DND-41 (cell line): ENCODE results near the gene SLC25A26.

Source experiments
- ATAC-seq: fragments of 200-7000 bp; cut with Tn5 transposase; 3 replicates; pipeline ENCODE4 v1.9.1; 2021; ENCODE audit warnings: low read depth; ENCODE audit not compliant: insufficient read depth
- DNase-seq: peaks from one replicate; pipeline ENCODE4 v3.0.0-alpha.2; 2020
- H2AFZ ChIP-seq: 2 replicates; pipeline ENCODE4 v1.6.0; 2012; ENCODE audit warnings: low read depth, low read length
- H3K27ac ChIP-seq: 2 replicates; pipeline ENCODE4 v1.5.1; 2012; ENCODE audit warnings: low read length, inconsistent platforms
- H3K27me3 ChIP-seq: fragments of 200-600 bp; sonication (generic); 2 replicates; pipeline ENCODE4 v1.6.0; 2012; ENCODE audit warnings: low read length, mild to moderate bottlenecking, inconsistent platforms; ENCODE audit not compliant: insufficient read depth, poor library complexity
- H3K36me3 ChIP-seq: 2 replicates; pipeline ENCODE4 v1.5.1; 2012; ENCODE audit warnings: low read length, inconsistent platforms; ENCODE audit not compliant: insufficient read depth
- H3K4me1 ChIP-seq: 2 replicates; pipeline ENCODE4 v1.5.1; 2012; ENCODE audit warnings: mild to moderate bottlenecking, low read length; ENCODE audit not compliant: insufficient read depth
- H3K4me2 ChIP-seq: 2 replicates; pipeline ENCODE4 v1.6.0; 2012; ENCODE audit warnings: mild to moderate bottlenecking, moderate library complexity, low read length, inconsistent platforms; ENCODE audit not compliant: insufficient read depth
- H3K4me3 ChIP-seq, 2 experiments: fragments of 200-600 bp in 1 of 2; shearing (Covaris generic) in 1 of 2; 2 replicates each; pipeline ENCODE4 v1.5.1; 2012 to 2016; ENCODE audit warnings: inconsistent platforms in 2 of 2, low read length in 2 of 2, mild to moderate bottlenecking in 2 of 2, low read depth in 1 of 2, moderate library complexity in 1 of 2
- H3K79me2 ChIP-seq: 2 replicates; pipeline ENCODE4 v1.6.0; 2012; ENCODE audit warnings: low read length, inconsistent platforms; ENCODE audit not compliant: insufficient read depth
- H3K9ac ChIP-seq: 2 replicates; pipeline ENCODE4 v1.6.0; 2012; ENCODE audit warnings: low read depth, mild to moderate bottlenecking, inconsistent platforms, low read length, moderate library complexity
- H3K9me3 ChIP-seq: 2 replicates; pipeline ENCODE4 v1.5.1; 2012; ENCODE audit warnings: low read length, moderate library complexity, mild to moderate bottlenecking, inconsistent platforms; ENCODE audit not compliant: insufficient read depth, severe bottlenecking
- H4K20me1 ChIP-seq: 2 replicates; pipeline ENCODE4 v1.6.0; 2012; ENCODE audit warnings: low read length; ENCODE audit not compliant: insufficient read depth
- EZH2 ChIP-seq: IDR thresholded peaks from 3 replicates; pipeline ENCODE4 v1.6.1; 2012; ENCODE audit warnings: borderline replicate concordance, low read depth, mild to moderate bottlenecking, moderate library complexity, low read length, inconsistent platforms; ENCODE audit not compliant: severe bottlenecking
- TF ChIP-seq, protein P1 (sequence below): IDR thresholded peaks from 2 replicates; pipeline ENCODE4 v1.5.1; 2012; ENCODE audit warnings: borderline replicate concordance, low read length, moderate library complexity, mild to moderate bottlenecking; ENCODE audit not compliant: poor library complexity, severe bottlenecking; ENCODE audit errors: extremely low read depth

The SLC25A26 gene

DNA sequence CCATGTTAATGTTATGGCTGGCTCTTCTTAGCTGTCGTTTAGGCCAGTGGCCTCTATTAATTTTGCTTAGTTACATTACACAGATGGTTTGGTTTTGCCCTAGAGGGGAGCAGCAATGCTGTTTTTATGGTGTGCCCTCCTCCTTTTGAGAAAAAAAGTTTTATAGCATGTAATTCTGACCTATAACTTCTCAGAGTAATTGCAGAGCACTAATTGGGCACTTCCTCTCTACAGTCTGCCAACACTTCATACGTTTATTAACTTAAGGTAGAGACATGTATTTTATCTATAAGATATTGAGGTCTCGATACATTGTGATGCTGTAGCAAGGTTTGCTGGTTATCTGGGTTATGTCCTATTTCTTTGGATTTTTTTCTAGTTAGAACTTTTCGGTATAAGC, 12.2 kb downstream of the SLC25A26 start:
- TF ChIP-seq, protein P1, sequence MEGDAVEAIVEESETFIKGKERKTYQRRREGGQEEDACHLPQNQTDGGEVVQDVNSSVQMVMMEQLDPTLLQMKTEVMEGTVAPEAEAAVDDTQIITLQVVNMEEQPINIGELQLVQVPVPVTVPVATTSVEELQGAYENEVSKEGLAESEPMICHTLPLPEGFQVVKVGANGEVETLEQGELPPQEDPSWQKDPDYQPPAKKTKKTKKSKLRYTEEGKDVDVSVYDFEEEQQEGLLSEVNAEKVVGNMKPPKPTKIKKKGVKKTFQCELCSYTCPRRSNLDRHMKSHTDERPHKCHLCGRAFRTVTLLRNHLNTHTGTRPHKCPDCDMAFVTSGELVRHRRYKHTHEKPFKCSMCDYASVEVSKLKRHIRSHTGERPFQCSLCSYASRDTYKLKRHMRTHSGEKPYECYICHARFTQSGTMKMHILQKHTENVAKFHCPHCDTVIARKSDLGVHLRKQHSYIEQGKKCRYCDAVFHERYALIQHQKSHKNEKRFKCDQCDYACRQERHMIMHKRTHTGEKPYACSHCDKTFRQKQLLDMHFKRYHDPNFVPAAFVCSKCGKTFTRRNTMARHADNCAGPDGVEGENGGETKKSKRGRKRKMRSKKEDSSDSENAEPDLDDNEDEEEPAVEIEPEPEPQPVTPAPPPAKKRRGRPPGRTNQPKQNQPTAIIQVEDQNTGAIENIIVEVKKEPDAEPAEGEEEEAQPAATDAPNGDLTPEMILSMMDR, result no peak
- no peak for TF ChIP-seq EZH2
- DNase-seq (no peak), ATAC-seq (no peak)
- Histone ChIP-seq H3K79me2 (peaks cover 13% of the 10 kb centered on the region; the same call in 1 of the 2 replicates), H2AFZ (no peak overlapping the region), H3K9ac (no peak overlapping the region), H3K4me3 (no peak overlapping the region), H3K4me1 (no peaks in the 10 kb centered on the region), H3K27me3 (no peaks in the 10 kb centered on the region), H3K27ac (no peak overlapping the region), H4K20me1 (peaks cover 10% of the 10 kb centered on the region; the same call in 1 of the 2 replicates), H3K9me3 (no peaks in the 10 kb centered on the region), H3K36me3 (no peaks in the 10 kb centered on the region; the same call in 1 of the 2 replicates), H3K4me2 (no peak overlapping the region)

DNA sequence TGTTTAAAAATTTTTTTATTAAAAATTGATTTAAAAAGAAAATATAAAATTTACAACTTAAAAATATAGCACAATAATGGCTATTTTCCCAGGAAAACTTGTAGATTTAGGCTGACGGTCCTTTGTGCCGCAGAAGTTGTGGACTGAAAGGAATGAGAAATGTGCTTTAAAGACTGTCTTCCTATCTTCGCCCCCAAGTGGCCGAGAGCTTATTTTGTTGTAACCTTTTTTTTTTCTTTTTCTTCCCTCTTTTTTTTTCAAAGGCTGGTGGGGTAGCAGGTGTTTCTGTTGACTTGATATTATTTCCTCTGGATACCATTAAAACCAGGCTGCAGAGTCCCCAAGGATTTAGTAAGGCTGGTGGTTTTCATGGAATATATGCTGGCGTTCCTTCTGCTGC, 15.5 kb downstream of the SLC25A26 start:
- DNase-seq (no peak), ATAC-seq (no peak)
- H3K9me3 ChIP-seq, result peaks cover 10% of the 10 kb centered on the region
- no peak overlapping the region for H3K9ac ChIP-seq
- no peak for TF ChIP-seq EZH2
- TF ChIP-seq, protein P1, result peak; percentile 18
- H3K4me2 ChIP-seq, result no peak overlapping the region
- peaks cover 13% of the 10 kb centered on the region; the same call in 1 of the 2 replicates for H3K36me3 ChIP-seq
- no peak overlapping the region for H3K4me3 ChIP-seq
- H3K27me3 ChIP-seq, result no peaks in the 10 kb centered on the region
- H4K20me1 ChIP-seq, result peaks cover 10% of the 10 kb centered on the region; the same call in 1 of the 2 replicates
- H3K4me1 ChIP-seq, result peaks cover 4% of the 10 kb centered on the region; the same call in 1 of the 2 replicates
- H3K27ac ChIP-seq, result no peak overlapping the region
- H3K79me2 ChIP-seq, result peaks cover 6% of the 10 kb centered on the region; the same call in 1 of the 2 replicates
- no peak overlapping the region for H2AFZ ChIP-seq

DNA sequence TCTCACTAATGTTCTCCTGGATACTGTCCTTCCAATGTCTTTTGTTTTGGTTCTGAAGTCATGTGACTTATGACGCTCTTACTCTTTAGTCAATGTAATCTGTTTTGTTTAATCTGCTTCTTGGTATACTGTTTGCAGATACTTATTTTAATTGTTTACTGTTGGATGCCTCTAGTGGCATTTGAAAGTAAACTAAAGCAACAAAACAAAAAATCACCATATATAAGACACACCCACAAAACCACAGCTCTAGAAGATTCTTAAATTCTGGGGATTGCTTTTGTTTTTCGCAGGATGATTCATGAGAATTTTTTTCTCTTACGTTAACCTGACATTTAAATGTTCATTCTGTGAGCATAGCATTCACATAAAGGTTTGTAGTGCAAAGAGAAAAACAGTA, 16.8 kb downstream of the SLC25A26 start:
- H3K27ac ChIP-seq, result no peak overlapping the region
- H2AFZ ChIP-seq, result no peak overlapping the region
- no peak overlapping the region for H3K4me2 ChIP-seq
- TF ChIP-seq, protein P1, result no peak
- TF ChIP-seq EZH2, result no peak
- no peak for ATAC-seq
- no peak for DNase-seq
- H3K4me1 ChIP-seq, result peaks cover 4% of the 10 kb centered on the region; the same call in 1 of the 2 replicates
- H3K9me3 ChIP-seq, result peaks cover 10% of the 10 kb centered on the region
- H3K9ac ChIP-seq, result no peak overlapping the region
- peaks cover 3% of the 10 kb centered on the region; the same call in 1 of the 2 replicates for H4K20me1 ChIP-seq
- peaks cover 2% of the 10 kb centered on the region; the same call in 1 of the 2 replicates for H3K79me2 ChIP-seq
- no peak overlapping the region for H3K4me3 ChIP-seq
- peaks cover 13% of the 10 kb centered on the region; the same call in 1 of the 2 replicates for H3K36me3 ChIP-seq
- no peaks in the 10 kb centered on the region for H3K27me3 ChIP-seq
